Measurements from ENCODE around the gene AADAC.
"Not testable (repeated sequence)": the region's sequence is repeated elsewhere in the genome, so short reads cannot be mapped to it uniquely, and the experiment has no call there.

Gene AADAC

GRCh38 chr3:151800431-151800830, 13.5 kb upstream of the AADAC start:
- DNase-seq: no peak

GRCh38 chr3:151804267-151804666, 9.6 kb upstream of the AADAC start:
- DNase-seq: no peak

- DNase-seq: no peak
These were observed 7.1 kb upstream of the AADAC start for GRCh38 chr3:151806838-151807237.

- not testable (repeated sequence) for DNase-seq
These were observed 5.0 kb upstream of the AADAC start for GRCh38 chr3:151808926-151809325.

- no peak for DNase-seq
These were observed 2.4 kb upstream of the AADAC start for GRCh38 chr3:151811474-151811873.

GRCh38 chr3:151814588-151814987, 672 bp downstream of the AADAC start:
- no peak for DNase-seq

GRCh38 chr3:151816091-151816604, 2.2 kb downstream of the AADAC start:
- no peak for DNase-seq

GRCh38 chr3:151817473-151817872, 3.6 kb downstream of the AADAC start:
- DNase-seq: no peak

GRCh38 chr3:151818361-151818760, 4.4 kb downstream of the AADAC start:
- no peak for DNase-seq

GRCh38 chr3:151819910-151820309, 6.0 kb downstream of the AADAC start:
- DNase-seq: no peak

GRCh38 chr3:151827816-151828215, 13.9 kb downstream of the AADAC start:
- DNase-seq: no peak

- no peak for DNase-seq
These were observed 22.0 kb downstream of the AADAC start for GRCh38 chr3:151835751-151836525.

GRCh38 chr3:151837057-151837456, 23.1 kb downstream of the AADAC start:
- DNase-seq: no peak

GRCh38 chr3:151838574-151839312, 24.8 kb downstream of the AADAC start:
- DNase-seq: peak; percentile 61 to 77

- no peak for DNase-seq
These were observed 25.4 kb downstream of the AADAC start for GRCh38 chr3:151839313-151839631.

GRCh38 chr3:151841801-151842200, 27.9 kb downstream of the AADAC start:
- no peak for DNase-seq

GRCh38 chr3:151843275-151843674, 29.4 kb downstream of the AADAC start:
- DNase-seq: peak; percentile 24 to 34

- no peak for DNase-seq
These were observed 31.5 kb downstream of the AADAC start for GRCh38 chr3:151845306-151845905.

GRCh38 chr3:151850065-151850464, 36.1 kb downstream of the AADAC start:
- DNase-seq: not testable (repeated sequence)

GRCh38 chr3:151852074-151852811, 38.3 kb downstream of the AADAC start:
- DNase-seq: no peak

GRCh38 chr3:151856118-151856517, 42.2 kb downstream of the AADAC start:
- no peak for DNase-seq

- DNase-seq: no peak
These were observed 42.7 kb downstream of the AADAC start for GRCh38 chr3:151856641-151857040.

GRCh38 chr3:151859233-151859673, 45.3 kb downstream of the AADAC start:
- DNase-seq: no peak

Measured in SHP77 (cell line).